ENCODE data around the gene WDR1.

Gene WDR1

DNA sequence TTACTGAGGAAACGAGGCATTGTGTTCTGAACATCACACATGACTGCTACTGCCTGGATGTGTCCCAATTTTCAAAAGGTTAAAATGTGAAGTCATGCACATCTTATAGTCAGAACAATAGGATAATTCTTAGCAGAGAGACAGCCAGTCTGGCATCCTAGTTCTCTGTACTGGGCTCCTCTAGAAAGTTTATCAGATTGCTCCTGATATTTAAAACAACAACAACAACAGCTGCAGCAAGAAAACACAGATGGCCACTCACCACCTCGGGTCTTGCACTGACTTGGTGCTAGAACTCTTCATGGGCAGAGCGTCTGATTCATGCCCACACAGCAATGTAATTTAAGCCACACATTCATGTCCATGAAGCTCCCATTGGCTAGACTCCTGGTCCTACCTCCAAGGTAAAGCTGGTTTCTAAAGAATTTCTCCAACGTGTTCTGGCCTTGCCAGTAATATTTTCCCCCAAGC, 62.0 kb downstream of the WDR1 start:
- Histone ChIP-seq H3K4me1 (ENCODE audit: insufficient read depth, low read length) (no peaks in the 10 kb centered on the region), H3K4me2 (ENCODE audit: insufficient read depth, low read length) (no peak overlapping the region), H3K4me3 (ENCODE audit: low read depth in 1 of 2, low read length in 2 of 2) (no peak overlapping the region), H3K27ac (ENCODE audit: low read length) (no peak overlapping the region), H3K79me2 (ENCODE audit: insufficient read depth, low read length) (no peaks in the 10 kb centered on the region), H3K36me3 (ENCODE audit: insufficient read depth, low read length) (no peaks in the 10 kb centered on the region), H3K9ac (ENCODE audit: low read depth, low read length) (no peak overlapping the region), H2AFZ (ENCODE audit: low read depth, low read length) (no peak overlapping the region), H3K27me3 (ENCODE audit: insufficient read depth, low read length, poor library complexity) (no peaks in the 10 kb centered on the region), H4K20me1 (ENCODE audit: insufficient read depth, low read length) (no peaks in the 10 kb centered on the region), H3K9me3 (ENCODE audit: insufficient read depth, low read length, severe bottlenecking) (no peaks in the 10 kb centered on the region)
- TF ChIP-seq CTCF (IDR thresholded peaks at IDR 0.05; ENCODE audit: borderline replicate concordance, extremely low read depth, low read length, poor library complexity, severe bottlenecking) (no peak), EZH2 (IDR thresholded peaks at IDR 0.05; ENCODE audit: borderline replicate concordance, low read depth, low read length, severe bottlenecking) (no peak)
- DNase-seq = no peak
- ATAC-seq (ENCODE audit: insufficient read depth, low read depth) = no peak

DNA sequence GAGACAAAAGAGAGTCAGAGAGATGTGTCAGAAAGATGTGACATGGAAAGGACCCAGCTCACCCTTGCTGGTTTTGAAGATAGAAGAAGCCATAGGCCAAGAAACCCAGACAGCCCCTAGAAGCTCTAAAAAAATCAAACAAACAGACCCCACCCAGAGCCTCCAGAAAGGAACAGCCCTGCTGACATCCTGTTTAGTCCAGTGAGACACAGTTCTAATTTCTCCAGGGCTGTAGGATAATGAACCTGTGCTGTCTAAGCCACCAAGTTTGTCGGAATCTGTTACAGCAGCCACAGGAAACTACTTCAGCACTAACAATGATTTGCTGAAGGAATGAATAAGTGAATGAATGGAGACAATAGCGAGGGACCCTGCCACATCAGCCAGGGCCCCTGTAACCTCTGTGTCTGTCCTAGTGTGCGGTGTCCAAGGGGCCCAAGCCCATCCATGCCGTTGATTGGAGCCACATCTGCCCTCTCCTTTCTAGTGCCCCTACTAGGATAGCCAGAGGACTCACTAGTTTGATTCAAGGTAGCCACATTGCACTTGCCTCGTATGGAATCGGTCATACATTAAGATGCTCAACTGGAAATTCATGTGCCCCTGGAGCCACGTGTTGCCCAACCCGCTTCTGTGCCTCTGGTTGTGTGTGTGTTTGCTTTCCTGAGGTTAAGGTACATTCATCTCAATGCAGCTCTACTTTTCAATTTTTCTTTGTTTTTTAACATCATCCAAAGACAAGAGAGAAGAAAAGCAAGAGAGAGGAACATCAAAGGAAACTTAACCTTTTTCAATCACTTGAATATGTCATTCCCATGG, 62.8 kb downstream of the WDR1 start:
- no peak overlapping the region for H3K27ac ChIP-seq (ENCODE audit: low read length)
- no peaks in the 10 kb centered on the region for H3K27me3 ChIP-seq (ENCODE audit: insufficient read depth, low read length, poor library complexity)
- H3K9me3 ChIP-seq (ENCODE audit: insufficient read depth, low read length, severe bottlenecking) = no peaks in the 10 kb centered on the region
- no peaks in the 10 kb centered on the region for H3K79me2 ChIP-seq (ENCODE audit: insufficient read depth, low read length)
- ATAC-seq (ENCODE audit: insufficient read depth, low read depth) (no peak), DNase-seq (no peak)
- H3K4me1 ChIP-seq (ENCODE audit: insufficient read depth, low read length) = no peaks in the 10 kb centered on the region
- no peak overlapping the region for H3K9ac ChIP-seq (ENCODE audit: low read depth, low read length)
- H4K20me1 ChIP-seq (ENCODE audit: insufficient read depth, low read length) = no peaks in the 10 kb centered on the region
- H3K36me3 ChIP-seq (ENCODE audit: insufficient read depth, low read length) = no peaks in the 10 kb centered on the region
- no peak overlapping the region for H3K4me3 ChIP-seq (ENCODE audit: low read depth in 1 of 2, low read length in 2 of 2)
- H2AFZ ChIP-seq (ENCODE audit: low read depth, low read length) = no peak overlapping the region
- no peak overlapping the region for H3K4me2 ChIP-seq (ENCODE audit: insufficient read depth, low read length)
- no peak for TF ChIP-seq CTCF (IDR thresholded peaks at IDR 0.05; ENCODE audit: borderline replicate concordance, extremely low read depth, low read length, poor library complexity, severe bottlenecking)

GRCh38 chr4:10051517-10052135, 65.0 kb downstream of the WDR1 start:
- Histone ChIP-seq H3K4me2 (ENCODE audit: insufficient read depth, low read length) (no peak overlapping the region), H3K4me1 (ENCODE audit: insufficient read depth, low read length) (no peaks in the 10 kb centered on the region), H3K9ac (ENCODE audit: low read depth, low read length) (no peak overlapping the region), H3K79me2 (ENCODE audit: insufficient read depth, low read length) (no peaks in the 10 kb centered on the region), H4K20me1 (ENCODE audit: insufficient read depth, low read length) (no peaks in the 10 kb centered on the region), H3K36me3 (ENCODE audit: insufficient read depth, low read length) (no peaks in the 10 kb centered on the region), H3K27ac (ENCODE audit: low read length) (no peak overlapping the region), H2AFZ (ENCODE audit: low read depth, low read length) (no peak overlapping the region), H3K27me3 (ENCODE audit: insufficient read depth, low read length, poor library complexity) (no peaks in the 10 kb centered on the region), H3K4me3 (ENCODE audit: low read depth in 1 of 2, low read length in 2 of 2) (no peak overlapping the region), H3K9me3 (ENCODE audit: insufficient read depth, low read length, severe bottlenecking) (no peaks in the 10 kb centered on the region)
- DNase-seq (no peak), ATAC-seq (ENCODE audit: insufficient read depth, low read depth) (no peak)
- TF ChIP-seq CTCF (IDR thresholded peaks at IDR 0.05; ENCODE audit: borderline replicate concordance, extremely low read depth, low read length, poor library complexity, severe bottlenecking) (no peak), EZH2 (IDR thresholded peaks at IDR 0.05; ENCODE audit: borderline replicate concordance, low read depth, low read length, severe bottlenecking) (no peak)
